ENCODE data around the gene VILL.

DNA sequence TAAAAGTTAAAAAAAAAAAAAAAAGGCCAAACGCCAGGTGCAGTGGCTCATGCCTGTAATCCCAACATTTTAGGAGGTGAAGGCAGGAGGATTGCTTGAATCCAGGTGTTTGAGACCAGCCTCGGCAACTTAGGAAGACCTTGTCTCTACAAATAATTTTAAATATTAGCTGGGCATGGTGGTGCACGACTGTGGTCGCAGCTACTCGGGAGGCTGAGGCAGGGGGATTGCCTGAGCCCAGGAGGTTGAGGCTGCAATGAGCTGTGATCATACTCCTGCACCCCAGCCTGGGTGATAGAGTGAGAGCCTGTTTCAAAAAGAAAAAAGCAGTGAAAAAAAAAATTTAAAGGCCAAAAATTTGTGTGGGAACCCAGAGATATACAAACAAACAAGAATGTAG, 45.7 kb downstream of the VILL start:
- TF ChIP-seq, protein P1, sequence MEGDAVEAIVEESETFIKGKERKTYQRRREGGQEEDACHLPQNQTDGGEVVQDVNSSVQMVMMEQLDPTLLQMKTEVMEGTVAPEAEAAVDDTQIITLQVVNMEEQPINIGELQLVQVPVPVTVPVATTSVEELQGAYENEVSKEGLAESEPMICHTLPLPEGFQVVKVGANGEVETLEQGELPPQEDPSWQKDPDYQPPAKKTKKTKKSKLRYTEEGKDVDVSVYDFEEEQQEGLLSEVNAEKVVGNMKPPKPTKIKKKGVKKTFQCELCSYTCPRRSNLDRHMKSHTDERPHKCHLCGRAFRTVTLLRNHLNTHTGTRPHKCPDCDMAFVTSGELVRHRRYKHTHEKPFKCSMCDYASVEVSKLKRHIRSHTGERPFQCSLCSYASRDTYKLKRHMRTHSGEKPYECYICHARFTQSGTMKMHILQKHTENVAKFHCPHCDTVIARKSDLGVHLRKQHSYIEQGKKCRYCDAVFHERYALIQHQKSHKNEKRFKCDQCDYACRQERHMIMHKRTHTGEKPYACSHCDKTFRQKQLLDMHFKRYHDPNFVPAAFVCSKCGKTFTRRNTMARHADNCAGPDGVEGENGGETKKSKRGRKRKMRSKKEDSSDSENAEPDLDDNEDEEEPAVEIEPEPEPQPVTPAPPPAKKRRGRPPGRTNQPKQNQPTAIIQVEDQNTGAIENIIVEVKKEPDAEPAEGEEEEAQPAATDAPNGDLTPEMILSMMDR (IDR thresholded peaks at IDR 0.05 in 4 of 5, conservative IDR thresholded peaks at IDR 0.05 in 1 of 5): no peak
- TF ChIP-seq POLR2A (IDR thresholded peaks at IDR 0.05): no peak

Measured in gastrocnemius medialis (tissue), 4 donors.